IPS DF 19.7 (cell line): ENCODE results near the gene LRRC55.
A peak's percentile ranks its signal among the peaks of the same experiment; 100 is the strongest.

Source experiments
- DNase-seq: peaks from one replicate; pipeline ENCODE4 v3.0.0-alpha.2; 2013; ENCODE audit warnings: low read depth, low spot score

LRRC55 gene

DNA sequence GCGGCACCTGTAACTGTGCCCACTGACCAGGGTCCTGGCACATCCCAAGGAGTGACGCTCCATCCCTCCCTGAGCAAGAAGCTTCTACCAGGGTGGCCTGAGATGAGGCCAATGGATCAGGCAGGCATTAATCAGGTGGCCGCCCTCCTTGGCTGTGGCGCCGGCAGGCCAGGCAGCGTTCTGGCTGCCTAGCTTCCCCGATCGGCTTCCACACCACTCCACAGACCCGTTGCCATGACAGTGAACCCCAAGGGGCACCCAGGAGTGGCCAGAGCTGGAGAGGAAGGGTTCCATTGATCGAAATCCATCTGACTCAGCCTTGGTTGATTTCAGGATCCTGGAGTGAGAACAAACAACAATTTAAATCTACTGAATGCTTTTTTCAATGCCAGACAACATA, 20.5 kb downstream of the LRRC55 start:
- DNase-seq, result no peak

DNA sequence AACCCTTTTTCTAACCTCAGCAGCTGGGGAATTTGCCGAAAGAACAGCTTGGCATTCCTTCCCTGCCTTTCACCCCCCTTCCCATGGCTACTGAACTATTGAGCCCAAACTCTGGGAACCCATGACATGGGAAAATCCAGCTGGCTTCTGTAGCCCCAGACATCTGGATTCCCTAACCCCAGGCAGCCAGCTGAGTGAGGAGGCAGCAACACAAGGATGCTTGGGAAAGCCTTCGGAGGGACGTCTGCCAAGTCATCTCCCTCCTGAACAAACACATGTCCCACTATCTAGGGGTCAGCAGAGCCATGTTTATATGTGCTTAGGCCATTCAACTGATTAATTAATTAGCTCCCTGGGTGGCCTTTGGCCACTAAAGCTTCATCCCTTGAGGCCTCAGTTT, 21.6 kb downstream of the LRRC55 start:
- DNase-seq, result no peak

DNA sequence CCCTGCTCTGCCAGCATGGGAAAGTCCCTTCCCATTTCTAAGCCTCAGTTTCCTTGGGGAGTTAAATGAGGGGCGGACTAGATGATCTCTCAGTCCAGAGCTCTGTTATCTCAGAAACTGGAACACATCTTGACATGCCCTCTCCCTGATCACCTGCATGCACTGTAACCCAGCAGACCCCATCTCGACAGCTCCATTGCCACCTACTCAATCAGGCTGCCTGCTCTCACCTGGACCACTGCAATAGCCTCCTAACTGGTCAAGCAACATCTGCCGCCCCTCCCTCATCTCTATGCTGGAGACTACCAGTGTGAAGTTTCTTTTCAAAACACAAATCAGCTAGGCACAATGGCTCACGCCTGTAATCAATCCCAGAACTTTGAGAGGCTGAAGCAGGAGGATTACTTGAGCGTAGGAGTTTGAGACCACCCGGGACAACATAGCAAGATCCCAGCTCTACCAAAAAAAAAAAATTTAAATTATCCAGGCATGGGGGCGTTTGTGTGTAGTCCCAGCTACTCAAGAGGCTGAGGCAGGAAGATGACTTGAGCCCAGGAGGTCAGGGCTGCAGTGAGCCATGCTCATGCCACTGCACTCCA, 22.2 kb downstream of the LRRC55 start:
- DNase-seq, result no peak

DNA sequence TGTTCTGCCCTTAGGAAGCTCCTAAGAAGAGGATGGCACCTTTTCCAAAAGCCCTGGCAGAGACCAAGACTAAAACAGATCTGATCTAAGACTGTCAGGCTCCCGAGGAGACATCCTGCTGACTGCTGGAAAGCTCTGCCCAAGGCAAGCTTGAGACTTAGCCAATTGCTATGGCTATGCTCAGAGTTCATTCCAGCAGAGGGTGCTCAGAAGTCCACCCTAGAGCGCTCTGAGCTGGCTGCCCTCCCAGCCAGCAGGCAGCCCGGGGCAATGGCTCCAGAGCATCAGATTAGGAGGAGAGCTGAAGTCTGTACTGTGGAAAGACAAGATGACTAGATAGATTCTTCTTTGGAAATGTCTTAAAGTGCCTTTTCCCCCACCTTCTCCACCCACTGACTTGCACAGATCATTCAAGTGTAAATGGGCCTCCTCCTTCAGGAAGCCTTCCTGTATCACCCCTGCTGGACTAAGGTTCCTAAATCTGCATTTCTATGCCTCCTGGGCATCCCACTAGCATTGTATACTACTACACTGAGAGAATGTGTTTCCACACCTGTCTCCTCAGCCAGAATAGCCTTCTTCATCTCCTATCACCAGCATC, 23.4 kb downstream of the LRRC55 start:
- DNase-seq, result peak; percentile 50

DNA sequence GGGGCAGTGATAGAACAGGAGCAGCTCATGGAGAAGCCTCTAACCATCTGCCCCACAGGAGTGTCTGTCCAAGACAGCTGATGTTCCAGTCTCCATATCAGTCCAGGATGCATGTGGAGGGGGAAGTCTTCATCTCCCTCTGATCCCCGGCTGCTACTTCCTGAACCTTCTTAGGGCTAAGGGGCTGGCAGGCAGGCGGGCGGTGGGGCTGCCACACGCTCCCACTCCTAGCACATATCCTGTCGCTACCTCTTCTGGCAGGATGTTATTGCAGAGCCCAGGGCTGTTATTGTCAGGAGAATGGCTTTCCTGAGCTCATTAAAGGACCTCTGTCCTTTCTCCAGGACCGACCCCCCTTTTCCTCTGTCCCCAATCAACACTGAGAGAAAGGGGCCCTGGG, 25.4 kb downstream of the LRRC55 start:
- no peak for DNase-seq

DNA sequence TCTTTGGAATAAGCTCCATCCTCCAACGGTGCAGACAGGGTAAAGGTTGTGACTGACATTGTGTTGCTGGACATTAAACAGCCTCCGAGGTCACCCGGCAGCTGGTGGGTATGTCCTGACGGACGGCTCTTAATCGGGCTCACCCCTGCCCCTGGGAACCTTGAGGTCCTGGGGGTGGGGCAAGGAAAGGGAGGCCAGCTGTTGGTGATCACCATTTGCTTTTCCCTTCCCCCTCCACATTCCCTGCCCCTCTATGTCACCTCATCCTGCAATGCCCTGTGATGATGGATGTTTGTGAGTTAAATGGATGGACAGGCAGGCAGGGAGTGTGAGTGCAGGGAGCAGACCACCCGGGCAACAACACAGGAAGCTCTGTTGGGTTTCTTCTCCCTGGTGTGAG, 29.0 kb downstream of the LRRC55 start:
- no peak for DNase-seq

DNA sequence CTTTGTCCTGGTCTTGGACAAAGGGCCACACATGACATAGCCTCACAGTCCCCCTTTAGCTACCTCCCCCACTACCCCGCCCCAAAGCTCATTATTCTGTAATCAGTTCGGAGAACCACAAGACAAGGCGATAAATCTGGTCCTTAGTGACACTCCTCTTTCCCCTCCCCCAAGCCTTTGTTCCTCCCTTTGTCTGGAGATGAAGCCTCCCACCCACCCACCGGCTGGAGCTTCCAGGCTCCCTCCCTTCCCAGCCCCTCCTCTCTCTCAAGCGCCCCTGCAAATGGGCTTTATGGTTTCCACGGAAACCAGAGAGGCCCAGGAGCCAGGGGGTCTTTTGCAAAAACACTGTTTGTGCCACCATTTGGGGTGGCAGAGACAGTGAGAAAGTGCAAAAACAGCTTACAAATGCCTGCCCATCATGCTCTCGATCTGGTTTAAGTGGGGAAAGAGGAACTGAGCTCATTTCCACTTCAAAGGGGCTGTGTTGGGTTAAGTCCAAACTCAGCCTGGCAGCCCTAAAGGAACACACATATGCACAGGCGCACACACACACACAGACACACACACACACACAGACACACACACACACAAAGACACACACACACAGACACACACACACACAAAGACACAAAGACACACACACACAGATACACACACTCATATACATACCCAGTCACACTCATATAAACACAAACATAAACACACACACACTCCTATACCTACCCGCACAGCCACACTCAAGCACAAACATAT, 31.8 kb downstream of the LRRC55 start:
- DNase-seq, result no peak

DNA sequence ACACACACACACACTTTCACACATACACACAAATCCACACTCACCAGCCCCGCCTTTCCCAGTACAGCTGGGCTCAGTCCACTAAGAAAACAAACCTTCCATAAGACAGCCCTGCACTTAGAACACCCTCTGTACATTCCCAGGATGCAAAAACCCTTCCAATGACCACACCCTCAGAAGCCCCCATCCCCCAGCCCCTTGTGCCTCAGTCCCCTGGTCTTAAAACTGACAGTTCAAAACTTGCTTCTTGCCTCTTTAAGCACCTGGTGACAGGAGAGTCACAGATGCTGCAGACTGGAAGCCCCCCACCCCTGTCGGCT, 32.3 kb downstream of the LRRC55 start:
- no peak for DNase-seq

DNA sequence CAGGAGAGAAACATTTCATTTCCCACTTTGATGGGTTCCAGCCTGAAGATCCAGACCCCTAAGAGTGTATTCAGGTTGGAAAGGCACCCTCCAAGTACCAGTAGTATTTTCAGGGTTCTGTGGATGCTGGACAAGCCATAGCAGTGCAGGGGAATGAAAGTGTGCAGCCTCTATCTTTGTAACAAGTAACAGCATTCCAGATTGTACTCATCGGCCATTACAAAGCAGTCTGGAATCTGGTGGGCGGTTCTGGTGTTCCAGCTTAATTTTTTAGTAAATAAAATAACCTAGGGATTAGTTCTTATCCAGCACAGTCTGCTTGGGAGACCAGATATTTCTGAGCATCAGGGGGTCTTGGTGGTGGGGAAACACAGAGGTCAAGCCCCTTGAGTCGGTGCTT, 32.7 kb downstream of the LRRC55 start:
- DNase-seq, result no peak

DNA sequence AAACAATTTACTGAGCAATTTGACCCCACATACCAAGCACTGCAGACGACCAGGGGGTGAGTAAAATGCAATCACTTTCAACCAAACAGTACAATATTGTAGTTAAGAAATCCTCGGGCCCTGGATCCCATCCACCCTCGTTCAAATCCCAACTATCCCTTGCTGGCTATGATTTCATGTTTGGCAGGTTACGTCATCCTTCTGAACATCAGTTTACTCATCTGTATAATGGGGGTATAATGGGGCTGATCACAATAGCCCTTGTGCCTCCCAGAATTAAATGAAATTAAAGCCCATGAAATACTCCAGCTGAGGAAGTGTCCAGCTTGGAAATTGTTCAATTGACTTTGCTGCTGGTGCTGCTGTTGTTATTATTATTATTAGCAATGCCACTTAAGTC, 34.7 kb downstream of the LRRC55 start:
- no peak for DNase-seq

DNA sequence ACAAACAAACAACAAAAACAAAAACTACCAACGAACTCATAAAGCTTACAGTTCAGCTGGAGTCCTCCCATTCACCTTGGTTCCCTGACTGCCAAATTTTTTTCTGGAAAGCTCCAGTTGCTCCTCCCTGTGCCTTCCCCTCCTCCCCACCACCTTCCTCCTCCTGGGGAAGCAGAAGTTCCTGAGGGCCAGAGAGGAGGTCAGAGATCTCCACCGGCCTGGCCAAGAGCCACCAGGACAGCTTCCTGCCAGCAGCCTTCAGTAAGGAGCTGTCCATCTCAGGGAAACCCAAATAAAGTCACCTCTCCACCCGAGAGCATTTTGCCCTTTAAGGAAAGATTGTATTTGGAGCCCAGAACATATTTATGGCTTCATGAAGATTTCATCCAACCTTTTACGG, 35.3 kb downstream of the LRRC55 start:
- no peak for DNase-seq

DNA sequence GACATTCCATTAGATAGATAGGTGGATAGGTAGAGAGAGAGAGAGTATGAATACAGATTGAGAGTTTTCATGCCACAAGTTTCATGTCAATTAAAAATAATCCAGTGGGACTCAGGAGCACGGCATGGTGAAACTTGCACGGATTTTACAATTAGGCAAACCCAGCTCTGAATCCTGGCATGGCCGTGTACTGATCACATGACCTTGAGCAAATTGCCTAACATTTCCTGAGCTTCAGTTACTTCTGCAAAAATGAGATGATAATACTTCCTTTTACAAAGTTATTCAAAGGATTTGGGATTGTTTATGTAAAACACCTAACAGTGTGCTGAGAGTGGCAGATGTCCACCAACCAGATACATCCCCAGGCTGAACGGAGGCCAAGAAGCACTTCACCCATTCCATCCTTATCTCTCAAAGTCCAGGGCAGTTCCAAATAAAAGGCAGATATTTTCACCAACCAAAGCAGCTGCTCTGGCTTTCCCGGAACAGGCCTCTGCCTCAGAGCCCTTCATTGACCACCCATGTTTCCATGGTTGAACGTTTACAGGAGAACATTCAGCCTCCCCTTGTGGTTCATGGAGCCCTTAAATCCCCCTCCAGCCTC, 37.4 kb downstream of the LRRC55 start:
- no peak for DNase-seq

DNA sequence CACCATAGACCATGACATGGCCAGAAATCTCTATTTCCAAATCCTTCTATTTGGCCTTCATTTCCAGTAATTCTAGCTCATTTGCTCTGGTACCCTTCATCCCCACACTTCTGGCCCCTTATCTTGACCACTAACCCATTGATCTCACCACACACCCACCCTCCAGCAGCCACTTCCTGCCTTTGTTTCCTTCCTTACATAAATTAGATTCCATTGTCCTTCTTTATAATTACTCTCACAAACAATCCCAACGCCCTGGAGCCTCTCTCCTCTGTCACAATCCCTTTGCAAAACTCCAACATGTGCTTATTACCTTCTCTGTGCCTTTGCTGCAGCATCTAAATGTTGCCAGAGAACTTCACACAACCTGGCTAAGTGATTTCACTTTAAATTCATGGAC, 40.5 kb downstream of the LRRC55 start:
- no peak for DNase-seq

DNA sequence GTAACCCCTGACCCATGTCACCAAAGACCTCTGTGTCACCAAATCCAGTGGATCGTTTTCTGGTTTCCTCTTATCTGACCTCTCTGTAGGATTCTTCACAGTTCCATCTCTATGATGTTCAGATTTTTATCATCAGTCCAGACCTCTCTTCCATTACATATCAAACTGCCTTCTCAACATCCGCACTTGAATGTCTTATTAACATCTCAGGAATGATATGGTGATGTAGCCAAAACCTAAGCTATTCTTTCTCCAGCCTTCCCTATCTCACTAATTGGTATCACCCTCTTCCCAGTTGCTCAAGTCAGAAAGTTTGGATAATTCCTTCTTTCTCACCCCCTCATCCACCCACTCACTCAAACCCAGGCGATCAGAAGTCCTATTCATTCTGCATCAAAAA, 41.8 kb downstream of the LRRC55 start:
- no peak for DNase-seq

DNA sequence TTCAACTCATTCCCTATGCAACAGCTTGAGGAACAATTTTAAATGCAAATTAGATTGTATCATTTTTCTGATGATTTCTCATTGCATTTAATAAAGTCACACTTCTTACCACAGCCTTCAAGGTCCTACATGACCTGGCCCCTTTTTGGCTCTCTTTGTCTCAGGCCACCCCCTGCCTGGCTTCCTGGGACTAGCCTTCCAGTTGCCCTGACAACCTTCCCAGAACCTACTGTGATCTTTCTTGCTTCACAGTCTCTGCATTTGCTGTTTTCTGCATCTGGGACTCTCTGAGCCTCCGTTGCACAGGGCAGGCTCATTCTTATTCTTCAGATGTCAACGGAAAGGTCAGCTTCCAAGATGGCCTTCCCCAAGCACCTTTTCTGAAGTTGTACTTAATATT, 42.4 kb downstream of the LRRC55 start:
- DNase-seq, result no peak

DNA sequence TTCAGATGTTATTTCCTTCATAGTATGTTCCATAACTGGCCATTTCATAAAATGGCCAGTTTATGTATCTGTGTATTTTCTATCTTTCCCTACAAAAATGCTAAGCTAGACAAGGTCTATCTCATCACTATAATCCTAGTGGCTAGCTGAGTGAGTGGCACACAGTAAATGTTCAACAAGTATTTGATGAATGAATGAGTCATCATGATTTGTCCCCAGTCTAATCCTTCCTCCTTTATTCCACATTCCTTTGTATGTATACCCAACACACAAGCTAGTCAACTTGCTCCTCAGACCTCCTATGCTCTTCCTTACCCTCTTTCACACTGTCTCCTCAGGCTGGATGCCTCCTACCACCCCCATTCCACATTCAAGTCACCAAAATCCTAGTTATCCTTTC, 42.8 kb downstream of the LRRC55 start:
- no peak for DNase-seq

DNA sequence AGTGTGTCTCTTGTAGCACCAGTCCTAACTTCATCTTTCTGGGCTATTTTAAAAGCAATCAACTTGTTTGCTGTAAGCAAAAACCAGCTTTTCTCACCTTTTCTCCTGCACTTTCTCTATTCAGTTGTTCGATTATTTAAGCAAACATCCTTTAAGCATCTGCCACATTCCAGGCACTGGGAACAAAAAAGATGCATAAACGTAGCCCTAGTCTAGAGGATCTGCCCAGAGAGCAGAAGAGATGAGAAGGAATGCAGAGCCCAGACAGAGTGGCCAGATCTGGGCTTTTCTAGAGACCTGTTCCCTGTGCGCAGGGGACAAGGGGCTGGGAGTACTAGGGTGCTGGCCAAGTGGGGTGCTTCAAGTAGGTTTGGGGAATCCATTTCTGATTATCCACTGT, 46.8 kb downstream of the LRRC55 start:
- DNase-seq, result no peak

DNA sequence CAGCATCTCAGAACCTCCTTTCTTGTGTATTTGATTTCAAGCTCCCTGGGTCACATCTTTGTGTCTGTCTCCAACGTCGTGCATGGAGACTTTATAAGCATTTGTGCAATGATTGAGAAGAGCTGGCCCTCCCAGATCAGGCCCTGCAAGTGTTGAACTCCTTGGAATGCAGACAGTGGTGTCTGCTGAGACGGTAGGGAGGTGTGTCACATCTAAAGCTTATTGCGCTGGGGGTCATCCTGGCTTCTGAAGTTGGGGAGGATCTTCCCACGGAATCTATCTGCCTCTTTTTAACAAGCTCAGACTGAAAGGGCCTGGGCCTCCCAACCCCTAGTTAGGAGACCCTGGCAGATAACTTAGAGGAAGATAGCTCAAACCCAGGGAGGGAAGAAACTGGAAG, 48.6 kb downstream of the LRRC55 start:
- DNase-seq, result no peak

DNA sequence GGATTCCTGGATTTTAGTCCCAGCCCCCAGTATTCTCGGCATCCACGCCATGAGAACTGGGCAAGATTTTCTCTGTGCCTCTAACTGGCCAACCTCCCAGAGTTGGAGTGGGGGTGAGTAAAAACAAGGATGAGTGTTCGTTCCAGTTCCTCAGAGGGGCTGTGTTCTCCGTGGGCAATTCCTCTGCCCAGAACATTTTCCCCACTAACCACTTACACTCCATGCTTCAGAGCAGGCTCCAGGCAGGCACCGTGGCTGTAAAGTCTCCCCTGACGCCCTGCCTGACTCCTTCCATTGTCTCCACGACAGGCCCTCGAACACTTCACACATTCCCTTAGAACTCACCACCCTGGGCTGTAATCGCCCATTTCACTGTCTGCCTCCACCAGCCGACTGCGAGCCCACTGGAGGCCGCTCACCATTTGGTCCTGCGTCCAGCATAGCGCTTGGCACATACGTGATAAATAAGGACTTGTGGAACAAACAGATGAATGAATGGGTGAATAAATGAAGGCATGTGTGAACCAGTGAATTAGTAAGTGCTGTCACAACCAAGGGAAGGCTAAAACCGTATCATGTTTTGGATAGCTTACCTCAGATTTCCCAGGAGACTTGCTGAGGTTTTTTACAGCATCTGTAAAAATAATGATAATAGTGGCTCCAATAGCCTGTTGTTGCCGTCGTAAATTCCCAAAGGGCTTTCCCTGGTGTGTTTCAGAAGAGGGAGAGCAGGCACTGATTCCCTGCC, 49.2 kb downstream of the LRRC55 start:
- no peak for DNase-seq

DNA sequence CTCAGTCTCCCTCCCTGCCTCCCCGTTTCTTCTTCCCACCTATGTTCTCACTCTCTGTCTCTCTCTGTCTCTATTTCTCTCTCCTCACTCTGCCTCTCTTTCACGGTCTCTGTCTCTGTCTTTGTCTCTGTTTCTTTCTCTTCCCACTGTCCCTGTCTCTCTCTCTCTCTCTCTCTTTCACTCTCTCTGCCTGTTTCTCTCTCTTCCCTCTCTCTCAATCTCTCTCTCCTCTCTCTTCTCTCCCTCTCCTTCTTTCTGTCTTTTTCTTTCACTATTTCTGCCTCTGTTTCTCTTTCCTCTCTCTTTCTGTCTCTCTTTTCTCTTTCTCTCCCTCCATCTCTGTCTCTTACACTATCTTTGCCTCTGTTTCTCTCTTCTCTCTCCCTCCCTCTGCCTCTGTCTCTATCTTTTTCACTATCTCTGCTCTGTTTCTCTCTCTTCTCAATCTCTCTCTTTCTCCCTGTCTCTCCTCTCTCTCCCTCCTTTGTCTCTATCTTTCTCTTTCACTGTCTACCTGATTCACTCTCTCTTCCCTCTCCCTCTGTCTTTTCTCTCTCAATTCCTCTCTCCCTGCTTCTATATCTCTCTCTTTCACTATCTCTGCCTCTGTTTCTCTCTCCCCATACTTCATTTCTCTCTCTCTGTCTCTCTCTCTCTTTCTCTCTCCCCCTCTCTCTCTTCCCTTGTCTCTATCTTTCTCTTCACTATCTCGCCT, 49.9 kb downstream of the LRRC55 start:
- no peak for DNase-seq

DNA sequence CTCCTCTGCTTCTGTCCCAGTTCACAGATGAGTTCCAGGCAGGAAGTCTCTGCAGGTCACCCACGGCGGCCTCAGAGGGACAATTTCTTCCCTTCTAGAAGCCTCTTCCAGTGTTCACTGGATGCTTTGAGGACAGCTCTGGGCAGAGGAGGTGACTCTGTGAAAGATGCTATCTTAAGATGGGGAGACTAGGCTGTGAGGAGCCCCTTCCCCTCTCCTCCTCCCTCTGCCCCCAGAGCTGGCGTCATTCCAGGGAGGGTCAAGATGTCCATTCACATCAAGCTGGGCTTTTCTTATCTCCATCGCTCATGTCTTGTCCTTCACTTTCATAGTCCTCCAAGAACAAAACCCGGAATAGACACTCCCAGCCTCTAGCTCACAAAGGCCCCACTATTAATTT, 51.9 kb downstream of the LRRC55 start:
- no peak for DNase-seq
